Stimulated activated CD8-positive, alpha-beta memory T cell treated with anti-CD3 and anti-CD28 coated beads, Interleukin-7, amount 100 ng/mL, for 24 hours (primary cell): Measurements from ENCODE around the gene GADD45G.

ENCODE experiments used
- DNase-seq: peaks from one replicate; pipeline ENCODE4 v3.0.0-alpha.2; 2020; ENCODE audit warnings: low read depth

The GADD45G gene

DNA sequence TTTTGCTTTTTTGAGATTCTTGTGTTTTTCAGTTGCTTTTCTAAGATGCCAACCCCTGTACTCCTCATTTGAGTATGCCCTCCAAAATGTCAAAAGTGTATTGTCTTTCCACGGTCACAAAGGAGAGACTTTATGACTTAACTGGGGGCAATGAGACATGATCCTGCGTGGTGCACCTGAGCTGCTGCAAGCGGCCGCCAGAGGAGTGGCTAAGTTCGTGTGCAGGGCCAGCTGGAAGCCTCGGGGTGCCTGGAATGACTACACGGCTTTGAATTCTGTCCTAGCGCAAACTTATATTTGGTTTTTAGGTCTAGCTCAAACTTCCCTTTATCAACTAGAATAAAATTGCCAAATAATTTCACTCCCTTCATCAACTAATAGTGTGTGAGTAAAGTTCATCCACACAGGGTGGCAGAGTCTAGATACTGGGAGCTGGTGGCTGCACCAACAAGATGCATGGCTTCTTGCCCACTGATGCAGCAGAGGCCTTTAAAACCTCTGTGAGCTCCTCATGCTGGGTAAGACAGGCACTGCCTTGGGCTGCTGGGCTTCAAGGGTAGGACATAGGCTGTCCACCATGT, 4.7 kb downstream of the GADD45G start:
- DNase-seq = no peak

DNA sequence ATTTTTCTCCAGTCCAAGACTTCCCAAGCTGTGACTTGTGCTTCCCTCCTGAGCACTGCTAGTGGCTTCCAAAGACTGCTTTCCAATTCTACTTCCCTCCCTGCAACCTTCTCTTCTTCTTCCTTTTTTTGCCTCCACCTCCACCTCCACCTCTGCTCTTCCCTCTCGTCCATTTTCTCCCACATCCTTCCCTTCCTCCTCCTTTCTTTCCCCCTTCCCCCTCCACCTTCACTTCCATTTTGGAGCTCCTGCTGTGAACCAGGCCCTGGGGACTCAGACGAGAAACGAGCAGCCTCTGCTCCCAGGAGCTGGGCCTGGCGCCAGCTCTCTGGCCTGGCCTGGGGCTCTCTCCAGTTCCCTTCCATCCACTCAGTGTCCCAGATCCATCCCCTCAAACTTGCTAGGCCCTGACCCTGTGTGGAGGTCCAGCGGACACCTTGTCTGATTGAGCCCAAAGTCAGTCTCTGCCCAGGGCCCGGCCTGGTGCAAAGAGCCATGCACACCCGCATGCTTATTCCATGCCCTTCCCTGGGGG, 5.6 kb downstream of the GADD45G start:
- no peak for DNase-seq

GRCh38 chr9:89611425-89611824, 6.6 kb downstream of the GADD45G start:
- no peak for DNase-seq

DNA sequence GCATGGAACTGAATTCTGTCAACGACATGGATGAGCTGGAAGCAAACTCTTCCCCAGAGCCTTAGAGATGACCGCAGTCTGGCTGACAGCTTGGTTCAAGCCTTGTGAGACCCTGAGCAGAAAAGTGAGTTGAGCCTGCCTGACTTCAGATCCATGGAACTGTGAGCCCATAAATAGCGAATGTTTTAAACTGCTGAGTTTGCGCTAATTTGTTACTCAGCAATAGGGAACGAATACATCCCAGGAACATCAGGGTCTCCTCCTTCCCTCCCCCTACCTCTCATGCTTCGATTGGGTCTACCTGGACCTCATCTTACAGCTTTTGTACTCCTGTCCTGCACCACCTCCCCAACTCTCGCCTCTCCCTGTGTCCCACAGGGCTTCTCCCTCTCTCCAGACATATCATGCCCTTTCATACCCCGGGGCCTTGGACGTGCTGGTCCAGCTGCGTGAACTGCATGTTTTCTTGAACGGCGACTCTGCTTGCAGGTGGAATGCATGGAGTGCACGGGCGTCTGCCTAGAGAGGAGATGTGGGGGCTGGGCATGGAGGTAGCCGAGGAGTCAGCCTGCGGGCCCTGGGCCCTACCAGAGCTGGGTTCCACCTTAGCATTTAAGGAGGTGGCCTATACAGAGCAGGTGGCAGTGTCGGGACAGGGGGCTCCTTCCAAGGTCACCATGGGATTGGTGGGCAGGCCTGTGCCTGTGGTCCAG, 7.9 kb downstream of the GADD45G start:
- DNase-seq = no peak

DNA sequence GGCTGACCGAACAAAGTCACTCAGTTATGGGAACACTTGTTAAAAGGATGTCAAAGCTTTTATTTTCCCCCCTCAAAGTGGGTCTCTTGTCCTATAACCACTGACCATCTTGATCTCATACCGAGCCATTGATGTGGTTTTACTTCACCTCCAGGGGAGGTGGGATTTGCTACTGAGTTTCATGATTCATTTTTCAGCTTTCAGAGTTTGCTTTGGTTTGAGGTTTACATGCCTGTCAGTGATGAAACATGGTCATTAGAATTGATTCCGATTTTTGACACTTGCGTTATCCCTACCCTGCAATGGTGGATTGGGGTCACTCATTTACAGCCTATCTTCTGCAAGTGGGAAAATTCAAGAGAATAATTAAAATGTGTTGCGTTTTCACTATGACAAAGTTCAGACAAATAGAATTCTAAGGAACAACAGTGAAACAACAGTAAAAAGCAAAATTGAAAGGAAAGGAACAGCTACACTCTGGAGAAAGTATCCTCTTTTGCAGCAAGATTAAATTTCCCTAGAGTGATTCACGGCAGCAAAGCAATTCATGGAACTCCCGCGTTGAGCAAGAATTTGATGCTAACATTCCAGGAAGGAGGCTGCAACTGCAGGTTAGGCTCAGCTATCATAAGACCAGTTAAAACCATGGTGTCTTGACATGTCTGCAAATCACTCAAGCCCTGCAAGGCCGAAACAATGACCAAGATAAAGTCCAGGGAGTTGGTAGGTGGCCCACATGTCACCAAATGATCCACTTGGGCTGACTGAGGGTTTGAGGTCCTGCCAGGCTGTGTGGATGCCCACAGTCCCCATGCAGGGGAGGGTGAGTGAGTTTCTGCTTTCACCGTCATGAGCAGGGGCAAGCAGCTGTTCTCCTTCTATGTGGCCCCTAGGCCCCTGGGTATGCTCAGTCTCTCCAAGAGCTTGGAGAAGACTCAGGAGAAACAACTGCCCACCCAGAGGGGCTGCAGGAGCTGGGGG, 9.4 kb downstream of the GADD45G start:
- DNase-seq = no peak

DNA sequence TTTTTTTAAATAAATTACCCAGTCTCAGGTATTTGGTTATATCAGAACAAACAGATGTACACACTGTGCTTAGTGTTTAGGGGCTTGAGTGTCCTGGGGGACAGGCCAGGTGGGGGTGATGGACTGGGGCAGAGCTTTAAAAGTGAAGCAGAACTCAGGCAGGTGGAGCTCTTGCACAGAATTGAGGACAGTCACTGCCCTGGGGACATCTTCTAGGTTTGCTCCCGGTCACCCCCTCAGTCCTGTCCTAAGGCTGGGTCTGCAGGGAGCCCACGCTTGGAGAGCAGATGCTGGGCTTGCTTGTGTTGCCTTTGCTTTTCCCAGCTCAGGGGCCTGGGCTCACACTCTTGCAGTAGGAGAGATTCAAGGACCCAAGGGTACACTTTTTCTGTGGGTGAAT, 10.8 kb downstream of the GADD45G start:
- no peak for DNase-seq

GRCh38 chr9:89616411-89616810, 11.6 kb downstream of the GADD45G start:
- no peak for DNase-seq

- no peak for DNase-seq
Measured at GRCh38 chr9:89617978-89618377, 13.2 kb downstream of the GADD45G start.

DNA sequence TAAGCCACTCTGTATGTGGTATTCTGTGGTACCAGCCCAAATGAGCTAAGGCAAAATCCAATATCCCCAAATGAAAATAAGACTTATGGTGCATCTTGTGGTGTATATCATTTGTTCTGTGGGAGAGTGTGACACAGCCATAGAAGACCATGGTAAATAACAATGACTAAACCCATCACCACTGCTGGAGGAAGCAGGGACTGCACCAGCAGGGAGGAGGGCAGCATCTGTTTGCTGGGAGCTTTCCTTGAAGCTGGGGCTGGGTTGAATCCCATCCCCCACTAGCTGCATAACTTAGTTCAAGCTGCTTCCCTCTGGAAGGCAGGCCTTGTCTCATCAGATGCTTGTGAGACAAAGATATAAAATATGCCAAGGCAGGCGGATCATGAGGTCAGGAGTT, 14.2 kb downstream of the GADD45G start:
- DNase-seq = no peak

DNA sequence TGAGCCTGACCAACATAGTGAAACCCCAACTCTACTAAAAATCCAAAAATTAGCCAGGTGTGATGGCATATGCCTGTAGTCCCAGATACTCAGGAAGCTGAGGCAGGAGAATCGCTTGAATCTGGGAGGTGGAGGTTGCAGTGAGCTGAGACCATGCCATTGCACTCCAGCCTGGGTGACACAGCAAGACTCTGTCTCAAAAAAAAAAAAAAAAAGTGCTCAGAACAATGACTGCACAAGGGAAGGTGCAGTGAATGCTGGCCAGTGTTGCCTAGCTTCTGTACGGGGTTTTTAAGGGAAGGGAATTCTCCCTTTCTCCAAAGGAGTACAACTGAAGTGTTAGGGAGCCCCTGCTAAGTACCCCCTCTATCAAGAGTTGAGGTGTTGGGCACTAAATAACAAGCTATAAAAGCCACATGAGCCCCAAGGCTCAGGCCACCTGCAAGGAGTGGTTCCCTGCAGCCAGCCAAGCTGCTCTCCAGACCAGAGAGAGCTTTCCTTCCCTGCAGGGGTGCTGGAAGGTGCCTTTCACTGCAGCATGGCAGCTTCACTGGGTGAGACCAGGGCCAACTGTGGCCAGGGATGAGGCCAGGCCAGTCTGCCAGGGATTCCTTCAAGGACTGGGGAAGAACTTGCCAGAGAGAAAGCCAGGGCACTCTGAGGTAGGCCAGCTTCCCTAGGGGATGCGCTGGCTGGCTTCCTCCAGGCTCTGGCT, 14.8 kb downstream of the GADD45G start:
- DNase-seq = no peak

GRCh38 chr9:89621031-89621430, 16.2 kb downstream of the GADD45G start:
- DNase-seq = no peak

DNA sequence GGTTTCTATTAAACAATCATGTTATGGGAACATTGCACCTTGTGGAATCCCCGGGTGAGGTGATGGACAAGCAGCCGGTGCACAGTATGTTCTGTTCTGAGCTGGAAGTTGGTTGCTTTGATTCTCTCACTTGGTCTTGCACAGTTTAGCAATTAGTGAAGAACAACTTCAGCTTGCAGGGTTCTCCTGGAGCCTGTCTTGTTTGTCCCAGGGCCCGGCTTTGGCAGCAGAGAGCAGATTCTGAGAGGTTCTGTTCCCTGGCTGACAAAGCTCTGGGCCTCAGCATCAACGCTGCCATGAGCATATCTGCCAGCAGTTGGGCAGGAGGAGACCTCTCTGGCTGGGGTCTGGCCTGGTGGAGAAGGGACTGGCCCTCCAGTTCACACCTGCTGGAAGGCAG, 16.9 kb downstream of the GADD45G start:
- no peak for DNase-seq

DNA sequence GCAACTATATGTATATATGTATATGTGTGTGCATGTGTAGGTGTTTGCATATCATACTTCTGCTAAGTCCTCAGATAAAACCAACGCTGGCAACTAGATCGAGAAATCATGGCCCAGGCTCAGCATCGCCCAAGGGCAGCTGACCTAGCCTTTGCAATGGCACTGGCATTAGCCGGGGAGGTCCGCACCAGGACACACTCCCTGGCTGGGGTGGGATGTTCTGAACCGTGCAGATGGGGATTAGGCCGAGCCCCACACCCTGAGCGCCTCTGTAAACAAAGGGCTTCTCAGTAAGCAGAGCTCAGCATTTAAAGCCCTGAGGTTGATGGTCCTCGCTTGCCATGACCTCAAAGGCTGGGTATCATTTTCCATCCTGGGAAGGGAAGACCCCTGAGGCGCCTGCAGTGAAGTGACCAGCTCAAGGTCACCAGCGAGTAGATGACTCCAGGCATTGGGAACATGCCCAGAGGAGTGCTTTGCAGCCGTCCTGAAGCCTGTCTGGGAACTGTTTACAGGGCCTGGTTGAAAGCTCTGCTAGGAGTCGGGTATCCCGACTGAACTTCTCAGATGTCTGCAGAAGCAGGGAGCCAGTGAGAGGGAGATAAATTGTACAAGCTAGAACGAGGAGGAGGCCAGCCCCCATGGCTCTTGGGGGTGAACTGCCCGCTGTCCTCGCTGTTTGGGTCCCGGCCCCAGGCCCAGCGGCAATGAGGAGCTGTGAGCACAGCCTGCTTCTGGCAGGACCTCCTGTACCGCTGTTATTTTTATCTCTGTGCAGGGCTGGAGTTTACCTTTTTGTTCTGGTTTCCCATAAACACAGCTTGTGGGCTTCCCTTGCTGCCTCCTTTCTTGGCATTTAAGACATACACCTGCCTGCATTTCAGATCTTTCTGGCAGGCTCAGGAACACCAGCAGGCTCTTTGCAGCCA, 18.4 kb downstream of the GADD45G start:
- no peak for DNase-seq

DNA sequence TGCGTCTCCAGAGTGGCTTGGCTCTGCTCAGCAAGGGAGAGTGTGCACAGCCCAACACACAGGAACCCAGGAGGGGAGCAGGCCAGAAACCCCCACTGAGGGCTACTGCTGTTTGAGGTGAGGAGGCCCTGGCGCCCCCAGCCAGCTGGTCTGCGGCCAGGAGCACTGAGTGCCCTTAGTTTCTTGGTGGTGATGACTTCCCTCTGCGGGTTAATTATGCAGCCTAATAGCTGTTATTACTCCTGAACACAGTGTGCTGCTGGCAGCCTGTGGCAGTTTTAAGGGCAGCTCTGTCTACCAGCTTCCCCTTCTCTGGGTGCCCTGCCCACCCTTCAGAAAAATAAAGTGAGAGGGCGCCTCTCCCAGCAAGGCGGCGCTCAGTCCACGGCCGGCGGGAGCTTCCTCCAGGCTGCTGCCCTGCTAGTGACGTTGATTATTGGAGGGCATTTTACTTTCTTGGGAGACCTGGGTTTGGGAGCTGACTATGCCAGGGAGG, 19.2 kb downstream of the GADD45G start:
- no peak for DNase-seq

- DNase-seq = no peak
Measured at GRCh38 chr9:89625721-89626687, 21.2 kb downstream of the GADD45G start.

DNA sequence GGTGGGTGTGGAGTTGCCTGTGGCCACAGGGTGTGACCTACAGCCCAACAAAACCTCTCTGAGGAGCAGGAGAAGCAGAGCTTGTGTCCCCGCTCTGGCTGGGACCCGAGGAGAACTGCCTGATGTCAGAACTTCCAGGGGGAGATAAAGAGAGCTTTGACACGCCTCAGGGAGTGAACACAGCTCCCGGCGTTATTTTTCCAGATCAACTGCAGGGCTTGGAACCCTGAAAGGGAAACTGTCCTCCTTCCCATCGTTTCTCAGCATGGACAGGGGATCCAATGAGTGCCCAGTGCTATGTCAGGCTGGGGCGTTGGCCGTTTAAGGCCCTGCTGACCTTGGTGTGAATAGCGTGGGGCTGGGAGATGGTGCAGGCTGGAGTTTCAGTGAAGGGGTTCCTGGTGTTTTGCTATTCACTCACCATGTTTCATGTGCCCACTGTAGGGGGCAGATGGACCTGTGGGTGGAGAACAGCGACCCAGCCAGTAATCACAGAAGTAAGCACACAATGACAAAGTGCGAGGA, 22.0 kb downstream of the GADD45G start:
- DNase-seq = no peak

DNA sequence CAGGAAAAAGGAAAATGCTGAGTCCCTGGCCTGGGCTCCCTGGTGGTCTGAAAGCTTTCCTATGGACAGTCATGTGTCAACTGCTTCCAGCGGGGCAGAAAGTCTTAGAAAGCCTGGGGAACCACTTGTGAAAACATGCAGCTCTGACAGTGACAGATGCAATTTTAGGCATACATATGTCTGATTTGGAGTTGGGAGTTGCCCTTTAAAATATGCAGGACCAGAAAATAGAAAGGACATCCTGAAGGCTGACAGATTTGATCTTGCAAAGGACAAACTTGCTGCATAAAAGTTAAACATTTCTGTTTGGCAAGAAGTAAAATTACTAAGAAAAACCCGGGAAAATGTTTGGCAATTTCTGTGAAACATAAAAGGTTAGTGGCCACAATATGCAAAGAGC, 23.8 kb downstream of the GADD45G start:
- no peak for DNase-seq

DNA sequence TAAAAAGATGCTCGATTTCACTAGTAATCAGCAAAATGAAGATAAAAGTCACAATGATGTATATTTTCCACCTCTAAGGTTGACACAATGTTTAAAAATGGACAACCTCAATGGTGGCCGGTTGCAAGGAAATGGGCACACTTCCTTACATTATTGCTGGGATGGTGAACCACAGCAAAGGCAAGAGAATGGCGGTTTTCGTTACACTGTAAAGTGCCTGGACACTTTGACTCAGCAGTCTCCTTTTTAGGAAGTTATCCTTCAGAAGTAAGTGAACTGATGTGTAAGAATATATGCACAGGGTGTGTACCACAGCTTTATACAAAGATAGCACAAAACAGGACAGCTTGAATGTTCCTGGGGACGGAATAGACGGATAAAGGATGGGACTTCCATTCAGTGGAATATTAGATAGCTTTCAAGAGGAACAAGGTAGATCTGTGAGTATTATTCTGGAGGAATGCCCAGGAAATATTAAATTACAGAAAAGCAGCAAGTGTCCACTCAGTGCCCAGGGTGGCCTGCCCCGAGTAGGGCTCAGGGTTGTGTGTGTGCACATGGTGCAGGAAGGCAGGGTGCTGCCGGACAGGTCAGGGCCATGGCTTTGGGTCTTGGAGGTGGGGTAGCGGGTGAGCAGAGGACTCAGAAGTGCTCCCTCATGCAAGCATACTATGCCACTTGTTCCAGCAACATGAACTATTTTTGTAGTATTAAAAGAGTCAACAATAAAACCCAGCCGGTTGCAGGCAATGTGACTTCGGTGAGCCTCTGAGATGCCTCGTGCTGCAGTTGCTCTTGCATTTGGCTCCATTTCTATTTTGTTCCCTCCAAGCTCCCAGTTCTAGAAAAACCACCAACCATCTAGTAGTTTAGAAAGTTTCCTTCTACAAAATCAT, 24.5 kb downstream of the GADD45G start:
- DNase-seq = no peak
